ENCODE data around the gene NRXN2.

GRCh38 chr11:64632237-64632636 is 90.8 kb downstream of the NRXN2 start:
- no peak for TF ChIP-seq GATA3 (IDR thresholded peaks at IDR 0.05; ENCODE audit: low read depth, low read length)
- TF ChIP-seq GATA2 (IDR thresholded peaks at IDR 0.05; ENCODE audit: low read depth, low read length) = no peak
